ENCODE data around the gene LNX1.
A peak's percentile ranks its signal among the peaks of the same experiment; 100 is the strongest.

Gene LNX1

DNA sequence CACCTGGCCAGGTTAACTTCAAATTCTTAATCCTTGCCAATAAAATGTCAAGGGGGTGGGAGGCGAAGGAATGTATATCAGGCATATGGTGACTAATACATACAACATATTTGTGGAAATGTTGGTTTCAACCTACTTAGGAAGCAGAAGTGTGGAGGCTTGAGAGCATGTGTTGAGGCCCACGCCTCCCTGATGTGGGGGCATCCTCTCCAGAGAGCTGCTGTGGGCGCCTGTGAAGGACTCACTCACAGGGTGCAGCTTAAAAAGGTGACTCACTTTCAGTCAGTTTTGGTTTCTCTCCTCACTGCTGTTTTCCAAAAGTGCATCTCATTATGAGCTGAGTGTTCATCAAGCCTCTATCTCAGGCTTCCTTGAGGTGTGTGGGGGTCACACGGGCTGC is 27.5 kb downstream of the LNX1 start:
- DNase-seq: no peak

DNA sequence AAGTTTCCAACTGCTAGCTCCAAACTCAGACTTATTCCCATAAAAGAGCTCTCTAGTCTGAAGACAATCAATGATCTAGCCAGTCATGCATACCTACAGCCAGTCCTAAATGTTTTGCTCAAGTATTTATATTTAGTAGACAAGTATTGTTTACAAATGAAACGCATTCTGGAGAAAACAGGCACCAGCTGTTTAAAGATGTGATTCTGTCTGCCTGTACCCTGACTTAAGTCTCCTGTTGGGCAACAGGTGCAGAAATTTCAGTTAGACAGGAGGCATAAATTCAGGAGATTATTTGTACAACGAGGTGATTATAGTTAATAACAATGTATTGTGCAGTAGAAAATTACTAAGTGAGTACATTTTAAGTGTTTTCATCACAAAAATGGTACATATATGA is 28.9 kb downstream of the LNX1 start:
- no peak for DNase-seq

DNA sequence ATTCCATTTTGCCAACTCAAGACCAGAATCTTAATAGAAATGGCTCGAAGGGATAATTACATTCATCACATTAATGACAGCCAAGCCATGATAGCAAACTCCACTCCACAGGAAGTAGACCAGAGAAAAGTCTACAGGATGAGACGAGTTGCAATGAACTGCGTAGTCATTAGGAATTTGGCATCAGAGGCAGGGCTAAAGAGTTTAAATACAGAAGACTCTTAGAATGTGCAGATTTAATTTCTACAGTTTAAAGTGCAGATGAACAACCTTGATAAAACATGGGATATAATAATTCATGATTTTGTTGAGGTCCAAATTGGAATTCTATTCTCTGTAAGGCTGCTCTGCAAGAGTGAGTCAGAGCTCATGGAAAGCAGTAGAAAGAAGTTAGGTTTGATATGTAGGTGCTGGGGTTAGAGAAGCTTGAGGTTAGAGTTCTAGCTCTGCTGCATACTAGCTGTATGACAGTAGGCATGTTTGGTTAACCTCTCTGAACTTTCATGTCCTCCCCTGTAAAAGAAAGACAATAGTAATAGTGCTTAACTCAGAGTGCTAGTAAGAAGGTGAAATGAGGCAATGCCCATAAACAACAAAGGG is 32.2 kb downstream of the LNX1 start:
- DNase-seq: no peak

DNA sequence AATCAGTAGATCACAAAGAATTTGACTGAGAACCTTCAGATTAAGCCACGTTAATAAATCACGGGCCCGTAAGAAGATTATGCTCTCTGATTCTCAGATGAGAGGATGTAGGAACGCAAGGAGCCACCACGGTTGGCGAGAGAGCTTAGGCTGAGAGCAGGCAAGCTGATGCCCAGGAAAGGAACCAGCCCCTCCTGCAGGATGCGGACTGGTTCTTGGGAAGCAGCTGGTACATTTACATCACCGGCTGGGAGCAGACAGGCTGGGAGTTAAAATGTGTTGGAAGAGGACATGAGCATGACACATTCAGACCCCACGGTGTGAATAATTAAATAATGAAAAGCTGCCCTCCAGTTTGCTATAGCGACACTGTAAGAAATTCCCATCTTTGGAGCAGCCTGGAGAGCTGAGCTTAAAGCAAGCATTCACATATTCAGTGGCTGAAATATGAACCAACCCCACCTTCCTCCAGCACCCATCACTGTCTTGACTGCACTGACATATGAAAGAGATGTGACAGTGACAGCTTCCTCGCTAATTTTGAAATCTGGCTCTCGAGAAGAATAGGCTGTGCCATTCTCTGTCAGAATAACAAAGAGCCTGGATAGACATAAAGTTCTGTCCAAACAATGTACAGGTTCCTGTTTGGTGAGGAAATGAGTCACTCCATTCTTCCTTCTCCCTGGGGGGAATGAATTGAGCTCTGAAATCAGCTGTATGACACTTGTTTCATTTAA is 33.1 kb downstream of the LNX1 start:
- DNase-seq: no peak

DNA sequence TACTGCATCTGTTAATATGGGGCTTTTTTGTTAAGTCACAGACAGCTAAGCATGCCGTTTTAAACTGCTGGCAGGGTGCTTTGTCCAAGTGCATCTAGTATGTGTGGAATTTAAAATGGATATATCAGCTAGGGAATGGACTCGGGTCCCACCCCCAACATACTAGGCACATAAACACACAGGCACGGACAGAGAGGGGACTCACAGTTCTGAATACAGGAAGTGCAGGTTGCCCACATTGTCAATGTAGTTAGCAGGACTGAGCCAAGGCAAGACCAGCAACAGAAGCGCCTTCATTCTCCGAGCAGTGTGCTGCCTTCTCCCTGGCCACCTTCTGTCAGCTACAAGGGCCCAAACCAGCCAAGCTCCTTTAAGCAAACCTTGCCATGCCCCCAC is 33.6 kb downstream of the LNX1 start:
- DNase-seq: no peak

DNA sequence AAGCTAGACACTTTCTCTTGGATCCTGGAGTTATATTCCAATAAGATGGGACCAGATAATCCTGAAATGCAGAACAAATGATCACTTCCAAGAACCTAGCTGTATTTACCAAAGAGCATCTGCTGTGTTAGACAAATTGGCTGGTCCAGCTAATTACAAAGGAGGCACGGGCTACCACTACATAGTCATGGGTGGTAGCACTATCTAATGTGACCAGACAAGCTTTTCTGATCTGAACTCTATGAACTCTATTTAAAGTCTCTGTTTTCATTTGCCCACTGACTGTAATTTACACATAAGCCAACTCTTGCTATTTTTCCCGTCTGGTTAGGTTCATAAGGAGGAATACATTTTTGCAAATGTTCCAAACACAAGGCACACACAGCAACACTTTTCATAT is 34.6 kb downstream of the LNX1 start:
- DNase-seq: no peak

DNA sequence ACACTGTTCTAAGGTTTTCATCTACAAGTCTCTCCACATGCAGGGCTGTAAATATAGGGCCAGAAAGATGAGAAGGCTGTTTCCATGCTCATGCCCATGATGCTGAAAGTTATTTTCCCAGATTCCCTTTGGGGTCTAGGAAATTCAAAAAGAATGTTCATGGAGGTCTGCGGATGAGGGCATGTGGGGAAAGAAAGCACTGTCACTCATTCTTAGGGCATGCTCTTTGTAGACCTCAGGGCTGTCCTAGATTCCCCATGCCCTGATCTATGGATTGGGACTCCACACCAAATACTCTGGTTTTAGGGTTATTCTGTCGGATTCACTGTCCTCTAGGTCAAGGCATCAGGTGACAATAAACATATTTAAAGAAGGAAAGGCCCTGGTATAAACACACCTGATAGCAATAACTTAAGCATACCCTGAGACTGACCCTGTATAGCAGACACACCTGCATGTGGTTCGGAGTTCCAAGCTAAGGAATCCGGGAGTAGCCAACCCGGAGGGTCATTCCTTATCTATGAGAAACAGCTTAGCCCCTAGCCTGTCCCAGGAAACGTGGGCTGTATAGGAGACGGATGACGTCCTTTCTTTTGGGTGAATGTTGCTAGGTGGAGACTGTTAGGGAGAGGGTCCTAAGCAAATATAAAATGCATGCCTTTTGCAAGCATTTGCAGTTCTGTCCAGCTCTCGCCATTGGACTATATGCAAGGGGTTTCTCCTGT is 37.6 kb downstream of the LNX1 start:
- no peak for DNase-seq

DNA sequence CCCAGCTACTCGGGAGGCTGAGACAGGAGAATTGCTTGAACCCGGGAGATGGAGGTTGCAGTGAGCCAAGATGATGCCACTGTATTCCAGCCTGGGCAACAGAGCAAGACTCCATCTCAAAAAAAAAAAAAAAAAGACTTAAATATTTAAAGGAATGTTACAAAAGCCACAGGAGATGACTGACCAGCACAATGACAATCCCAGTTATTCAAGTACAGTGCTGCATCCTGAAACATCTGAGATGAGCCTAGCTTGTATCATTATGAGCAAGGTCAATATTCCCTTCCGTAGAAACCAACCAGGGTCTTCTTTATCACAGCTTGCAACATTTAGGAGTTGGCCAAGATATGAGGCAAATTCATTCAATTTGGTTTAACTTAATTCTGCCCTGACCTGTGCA is 38.6 kb downstream of the LNX1 start:
- no peak for DNase-seq

DNA sequence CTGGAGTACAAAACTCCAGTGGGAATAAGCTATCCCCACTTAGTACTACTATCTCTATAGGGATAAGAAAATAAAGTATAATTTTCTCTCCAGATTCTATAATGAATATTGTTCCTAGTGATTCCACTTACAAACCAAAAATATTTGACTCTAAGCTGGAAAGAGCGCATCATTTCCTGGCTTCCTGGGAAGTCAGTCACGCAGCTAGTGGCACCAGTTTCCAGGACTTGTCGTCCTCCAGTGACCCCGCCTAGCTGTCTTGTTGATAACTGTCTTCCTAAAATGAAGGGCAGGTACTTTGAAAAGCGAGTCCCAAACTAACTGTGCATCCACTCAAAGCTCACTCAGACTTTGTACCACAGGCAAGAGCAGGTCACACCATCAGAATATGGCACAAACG is 39.3 kb downstream of the LNX1 start:
- no peak for DNase-seq

DNA sequence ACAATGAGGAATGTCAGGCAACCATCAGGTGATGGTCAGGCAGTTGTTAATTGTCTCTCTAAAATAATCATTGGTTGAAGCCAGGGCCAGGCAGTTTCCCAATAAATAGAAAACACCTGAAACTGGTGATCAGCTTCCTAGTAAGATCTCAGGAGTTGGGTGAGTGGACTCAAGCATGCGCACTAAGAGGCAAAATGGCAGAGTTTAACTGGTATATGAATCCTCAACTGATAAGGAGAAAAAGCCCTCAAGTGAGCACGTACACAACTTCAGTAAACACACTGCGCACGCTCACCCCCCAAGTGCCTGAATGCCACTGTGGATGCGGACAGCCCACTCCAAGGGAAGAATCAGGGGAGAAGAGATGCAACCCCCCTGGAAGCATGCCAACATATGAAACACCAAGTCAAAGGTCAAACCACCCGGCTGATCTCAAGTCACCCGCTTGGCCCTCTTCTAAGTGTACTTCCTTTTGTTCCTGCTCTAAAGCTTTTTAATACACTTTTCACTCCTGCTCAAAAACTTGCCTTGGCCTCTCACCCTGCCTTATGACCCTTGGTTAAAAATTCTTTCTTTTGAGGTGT is 39.9 kb downstream of the LNX1 start:
- no peak for DNase-seq

DNA sequence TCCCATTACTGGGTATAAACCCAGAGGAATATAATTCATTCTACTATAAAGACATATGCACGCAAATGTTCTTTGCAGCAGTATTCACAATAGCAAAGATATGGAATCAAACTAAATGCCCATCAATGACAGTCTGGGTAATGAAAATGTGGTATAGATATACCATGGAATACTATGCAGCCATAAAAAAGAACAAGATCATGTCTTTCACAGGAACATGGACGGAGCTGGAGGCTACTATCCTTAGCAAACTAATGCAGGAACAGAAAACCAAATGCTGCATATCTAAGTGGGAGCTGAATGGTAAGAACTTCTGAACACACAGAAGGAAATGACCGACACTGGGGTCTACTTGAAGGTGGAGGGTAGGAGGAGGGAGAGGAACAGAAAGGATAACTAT is 42.6 kb downstream of the LNX1 start:
- DNase-seq: no peak

DNA sequence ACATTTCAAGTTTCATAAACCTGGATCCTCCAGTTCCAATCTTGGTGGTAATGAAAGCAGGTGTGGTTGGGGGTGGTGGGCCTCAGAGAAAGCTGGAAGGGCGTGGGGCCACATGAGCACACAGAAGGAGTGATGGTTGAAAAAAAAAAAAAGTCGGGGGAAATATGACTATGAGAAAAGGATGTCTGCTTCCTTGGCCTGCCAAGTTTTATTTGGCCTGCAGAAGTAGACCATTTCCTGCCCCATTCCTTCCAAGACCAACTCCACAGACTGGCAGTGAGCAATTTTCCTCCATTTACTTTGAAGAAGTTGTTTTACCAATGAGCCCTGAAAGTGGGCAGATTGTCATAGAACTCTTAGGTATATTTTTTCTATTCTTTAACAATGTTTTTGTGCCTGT is 43.3 kb downstream of the LNX1 start:
- no peak for DNase-seq

DNA sequence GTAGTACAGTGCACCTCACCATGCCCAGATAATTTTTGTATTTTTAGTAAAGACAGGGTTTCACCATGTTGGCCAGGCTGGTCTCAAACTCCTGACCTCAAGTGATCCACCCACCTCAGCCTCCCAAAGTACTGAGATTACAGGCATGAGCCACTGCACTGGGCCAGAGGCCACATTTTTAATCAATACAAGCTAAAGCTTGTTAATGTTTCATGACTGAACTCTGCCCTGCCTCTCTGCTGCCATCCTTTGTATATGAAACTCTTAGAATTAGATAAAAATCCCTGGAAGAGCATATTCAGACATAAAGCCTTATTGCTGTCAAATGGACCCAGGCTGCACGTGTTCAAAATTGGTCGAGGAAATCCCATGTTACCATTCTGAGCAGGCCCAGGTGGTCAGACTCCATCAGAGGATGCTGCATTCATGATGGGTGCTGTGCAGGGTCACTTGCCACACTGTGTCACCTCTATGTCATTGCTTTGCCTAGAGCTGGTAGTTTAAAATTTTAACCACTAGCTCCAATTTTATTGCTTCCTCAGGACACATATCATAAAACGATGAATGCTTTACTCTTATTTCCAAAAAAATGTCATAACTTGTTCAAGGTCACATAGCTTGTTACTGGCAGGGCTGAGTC is 45.2 kb downstream of the LNX1 start:
- no peak for DNase-seq

DNA sequence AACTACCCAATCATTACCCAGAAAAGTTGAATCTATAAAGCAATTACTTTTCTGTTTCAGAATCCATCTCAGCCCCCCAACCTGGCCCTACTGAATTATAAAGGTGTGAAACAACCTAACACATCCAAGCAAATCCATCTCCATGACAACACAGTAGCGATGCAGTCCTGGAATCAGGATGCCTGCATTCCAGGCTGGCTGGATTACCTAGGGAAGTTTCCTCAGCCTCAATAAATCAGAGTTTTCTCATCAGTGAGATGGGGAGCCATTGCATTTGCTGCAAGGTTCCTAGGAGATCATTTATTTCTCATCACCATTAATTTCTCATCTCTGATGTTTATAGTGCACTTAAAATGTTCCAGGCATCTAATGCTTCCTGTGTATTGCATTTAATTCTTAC is 46.0 kb downstream of the LNX1 start:
- no peak for DNase-seq

DNA sequence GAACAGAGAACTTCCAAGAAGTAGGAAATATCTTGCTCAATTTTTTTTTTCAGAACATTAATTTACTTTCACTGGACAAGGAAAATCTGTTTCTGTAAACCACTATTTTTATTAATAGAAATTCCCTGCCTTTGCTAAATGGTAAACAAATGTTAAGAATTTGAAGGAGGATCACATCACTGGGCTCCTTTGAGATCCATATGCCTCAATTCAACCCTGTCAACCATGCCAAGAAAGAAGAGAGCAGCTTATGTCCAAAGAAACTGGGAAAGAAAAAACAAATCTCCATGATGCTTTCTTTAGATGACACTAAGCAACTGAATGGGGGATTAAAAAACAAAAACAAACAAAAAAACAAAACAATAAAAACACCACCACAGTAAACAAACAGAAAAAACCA is 47.7 kb downstream of the LNX1 start:
- no peak for DNase-seq

DNA sequence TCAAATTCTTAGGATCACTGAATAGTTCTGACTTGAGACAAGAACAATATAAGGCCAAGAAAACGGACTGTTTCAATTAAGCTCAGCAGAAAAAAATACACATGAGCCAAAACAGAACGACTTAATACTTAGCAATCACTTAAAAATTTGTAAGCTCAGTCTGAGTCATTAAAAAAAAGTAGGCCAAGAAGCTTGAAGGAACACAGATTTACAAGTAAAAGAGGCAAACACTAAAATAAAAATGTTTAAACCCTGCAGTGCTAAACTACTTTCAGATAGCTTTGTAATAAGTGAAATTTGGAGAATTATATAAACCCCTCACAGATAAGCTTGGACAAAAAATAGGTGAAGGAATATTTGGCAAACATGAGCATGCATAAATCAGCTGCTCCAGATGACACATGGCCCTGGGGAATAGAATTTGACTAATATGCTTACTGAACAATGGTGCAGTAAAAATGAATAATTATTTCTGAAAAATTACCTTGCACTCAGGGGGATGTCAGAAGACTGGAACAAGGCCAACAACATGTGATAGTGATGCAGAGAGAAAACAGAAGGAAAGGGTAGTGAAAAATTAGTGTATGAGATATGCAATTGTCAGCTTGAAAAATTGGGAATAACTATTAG is 49.6 kb downstream of the LNX1 start:
- peak; percentile 69 to 79 for DNase-seq

DNA sequence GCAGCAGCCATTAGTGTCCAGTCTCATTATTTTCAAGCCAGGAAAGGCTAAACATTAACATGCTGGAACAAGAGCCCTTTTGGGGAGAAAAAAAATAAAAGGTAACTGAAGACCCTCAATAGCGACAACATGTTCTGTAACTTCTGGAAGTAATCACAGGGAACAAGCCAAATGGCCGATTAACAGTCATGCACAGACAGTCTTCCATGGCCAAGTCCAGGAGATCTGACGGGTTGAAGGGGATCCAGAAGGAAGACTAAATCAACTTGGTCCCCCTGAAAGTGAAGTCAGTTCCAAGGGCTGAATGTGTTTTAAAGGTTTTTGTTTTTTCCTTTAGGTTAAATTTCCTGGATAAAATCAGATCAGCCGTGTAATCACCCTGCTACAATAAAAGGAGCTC is 52.5 kb downstream of the LNX1 start:
- no peak for DNase-seq

DNA sequence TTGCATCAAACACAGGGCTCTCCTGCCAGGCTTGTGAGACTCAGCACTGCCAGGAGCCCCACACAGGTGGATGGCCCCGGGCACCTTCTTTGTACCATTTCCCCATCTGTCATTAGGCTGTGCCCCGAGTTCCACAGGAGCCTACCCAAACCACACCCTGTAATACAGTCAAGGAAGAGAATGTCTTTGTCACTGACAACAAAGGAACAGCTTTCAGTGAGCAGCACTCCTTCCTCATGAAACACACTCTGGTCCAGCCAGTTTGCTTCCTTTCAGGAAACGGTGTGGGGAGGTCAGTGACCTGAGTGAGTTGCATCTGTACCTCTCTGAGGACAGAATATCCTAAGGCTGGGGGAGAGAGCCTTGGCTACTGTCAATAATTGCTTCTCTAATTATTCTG is 53.7 kb downstream of the LNX1 start:
- DNase-seq: no peak

DNA sequence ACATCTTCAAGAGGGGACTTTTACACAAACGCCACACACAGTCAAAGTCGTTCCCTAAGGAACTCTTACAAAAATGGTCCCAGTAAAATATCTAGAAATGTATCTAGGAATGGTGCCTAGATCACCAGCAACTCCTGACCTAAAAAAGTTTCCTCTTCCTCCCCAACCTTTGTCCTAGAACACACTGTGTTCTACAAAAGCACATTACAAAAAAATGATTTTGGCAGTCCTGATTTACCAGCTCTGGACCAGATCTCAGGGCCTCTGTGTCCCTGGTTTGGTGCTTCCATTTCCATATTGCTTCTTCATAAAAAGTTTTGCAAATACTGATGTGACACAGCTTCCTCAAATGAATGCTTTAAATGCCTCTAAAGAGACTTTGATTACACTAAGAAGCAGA is 55.0 kb downstream of the LNX1 start:
- no peak for DNase-seq

DNA sequence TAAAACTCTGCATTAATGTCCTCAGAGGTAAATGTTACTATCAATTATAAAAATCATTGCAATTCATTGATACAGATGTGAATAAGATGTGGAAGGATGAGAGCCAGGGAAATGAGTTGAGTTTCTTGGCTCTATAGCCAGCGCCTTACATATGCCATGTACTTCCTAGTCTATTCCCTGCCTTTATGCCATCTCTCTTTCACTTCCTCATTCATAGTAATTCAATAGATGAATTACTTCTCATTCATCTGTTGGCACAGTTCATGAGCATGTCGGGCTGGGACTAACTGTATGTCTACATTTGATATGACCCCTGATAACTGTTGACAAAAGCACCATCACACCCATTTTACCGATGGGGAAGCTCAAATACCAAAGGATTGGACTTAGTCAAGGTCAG is 55.7 kb downstream of the LNX1 start:
- no peak for DNase-seq

DNA sequence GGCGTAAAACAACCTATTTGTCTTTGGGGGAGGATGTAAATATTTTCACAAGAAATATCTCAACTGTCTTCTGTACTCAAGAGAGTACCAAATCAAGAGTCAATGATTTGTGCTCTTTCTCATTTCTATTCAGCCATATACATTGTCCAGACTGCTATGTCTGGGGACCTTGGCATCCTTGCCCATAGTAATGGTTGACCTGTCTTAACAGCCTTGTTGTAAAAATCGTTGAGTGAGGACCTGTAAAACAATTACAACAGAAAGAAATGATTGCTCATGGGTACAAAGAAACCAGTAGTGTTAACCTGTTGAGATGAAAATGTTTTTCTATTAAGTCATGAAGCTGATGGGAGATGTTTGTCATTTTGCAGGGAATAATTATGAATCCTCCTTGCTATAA is 56.6 kb downstream of the LNX1 start:
- DNase-seq: no peak

DNA sequence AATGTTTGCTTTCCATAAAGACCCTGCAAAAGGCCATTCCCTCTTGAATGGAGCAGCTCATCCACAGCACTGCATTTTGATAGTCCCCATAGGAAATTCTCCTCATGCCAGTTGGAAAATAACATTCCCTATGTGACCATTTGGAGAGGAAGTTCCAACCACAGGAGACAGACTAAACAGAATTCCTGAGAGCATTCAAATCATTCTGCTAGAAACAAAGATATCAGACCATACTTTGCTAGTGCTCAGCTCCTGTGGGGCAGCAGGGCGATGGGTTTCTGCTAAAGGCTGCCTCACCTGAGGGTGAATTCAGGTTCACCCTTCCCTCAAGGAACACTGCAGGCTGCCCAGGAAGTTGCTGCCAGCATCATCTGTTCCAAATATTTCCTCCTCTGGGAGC is 58.8 kb downstream of the LNX1 start:
- DNase-seq: no peak

DNA sequence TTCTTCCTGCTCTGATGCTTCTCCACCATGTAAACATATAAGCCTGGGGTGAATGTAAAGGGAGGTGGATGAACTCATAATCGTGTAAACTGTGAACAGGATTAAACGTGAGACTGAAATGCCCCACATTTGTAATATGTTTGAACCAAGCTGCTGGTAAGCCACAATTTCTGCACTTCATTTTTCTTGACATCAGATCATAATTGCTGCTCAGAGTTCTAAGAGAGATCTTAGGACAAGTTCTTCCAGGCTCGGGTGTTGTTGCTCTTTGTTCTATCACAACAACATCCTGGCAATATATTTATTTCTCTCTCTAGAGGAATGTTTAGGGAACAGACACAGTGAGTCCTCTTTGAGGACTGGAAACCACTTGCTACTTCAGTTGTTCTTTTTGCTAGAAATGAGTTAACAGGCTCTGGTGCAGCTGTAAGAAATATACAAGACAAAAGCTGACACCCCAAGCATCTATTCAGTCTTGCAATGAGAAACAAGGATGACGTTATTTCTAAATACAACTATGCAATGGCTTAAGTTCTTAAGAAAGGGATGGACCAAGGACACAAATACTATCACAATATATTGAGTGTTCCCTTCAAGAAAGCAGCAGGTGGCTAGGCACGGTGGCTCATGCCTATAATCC is 59.6 kb downstream of the LNX1 start:
- no peak for DNase-seq

Measured in NCI-H526 (cell line).